T47D (cell line): Measurements from ENCODE around the gene MYO18B.

Experiments used
- DNase-seq, 2 experiments: peaks; one replicate each; pipeline versions ENCODE4 v3.0.0 to v3.0.0-alpha.2; 2011 to 2012; ENCODE audit warnings: low read depth in 1 of 2, low spot score in 1 of 2
- JUND ChIP-seq: IDR thresholded peaks from 2 replicates; pipeline ENCODE4 v1.6.1; 2012; ENCODE audit warnings: low read depth
- in situ Hi-C: cut with HindIII; loops from 2 replicates; pipeline ENCODE4 v1.10.0; 2016; ENCODE audit warnings: low sequenced_read_pairs, low pct_unique_long_range_greater_than_20kb

Gene MYO18B

DNA sequence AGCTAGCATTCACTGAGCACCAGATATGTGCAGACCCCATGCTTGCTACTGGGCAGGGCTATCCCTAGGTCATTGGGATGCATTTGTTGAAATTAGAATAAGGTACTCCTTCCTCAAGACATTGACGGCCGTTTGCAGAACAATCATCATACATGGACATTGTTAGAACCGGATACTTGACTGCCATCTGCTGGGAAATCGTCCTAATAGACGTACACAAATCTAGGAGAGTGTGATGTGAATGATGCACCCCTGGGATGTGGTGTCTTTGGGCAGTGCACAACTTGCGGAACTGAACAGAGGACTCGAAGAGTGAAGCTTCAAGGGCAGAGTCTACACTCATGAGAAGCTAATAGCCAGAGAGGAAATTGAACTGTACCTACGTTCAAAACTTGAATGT lies 35.9 kb downstream of the MYO18B start:
- TF ChIP-seq JUND = no peak
- in situ Hi-C loops = no loop called here
- peak; percentile 38 to 72 for DNase-seq

DNA sequence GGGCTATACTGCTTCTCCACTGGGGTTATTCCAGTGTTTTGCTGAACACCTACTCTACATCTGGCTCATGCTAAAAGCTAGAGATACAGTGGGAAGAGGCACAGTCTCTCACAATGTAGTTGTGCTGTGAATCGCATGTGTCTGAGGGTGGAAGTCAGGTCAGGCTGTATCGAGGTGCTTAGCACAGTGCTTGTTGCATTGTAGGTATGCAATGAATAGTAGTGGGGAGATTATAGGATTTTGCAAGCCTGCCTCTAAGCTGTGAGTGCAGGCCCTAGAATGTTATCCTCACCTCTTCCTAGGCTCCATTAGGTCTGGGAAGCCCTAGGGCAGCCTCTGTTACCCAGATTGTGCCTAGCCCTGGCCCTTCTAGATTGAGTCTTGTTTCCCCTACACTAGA lies 37.4 kb downstream of the MYO18B start:
- in situ Hi-C loops = no loop called here
- TF ChIP-seq JUND = no peak
- no peak for DNase-seq

DNA sequence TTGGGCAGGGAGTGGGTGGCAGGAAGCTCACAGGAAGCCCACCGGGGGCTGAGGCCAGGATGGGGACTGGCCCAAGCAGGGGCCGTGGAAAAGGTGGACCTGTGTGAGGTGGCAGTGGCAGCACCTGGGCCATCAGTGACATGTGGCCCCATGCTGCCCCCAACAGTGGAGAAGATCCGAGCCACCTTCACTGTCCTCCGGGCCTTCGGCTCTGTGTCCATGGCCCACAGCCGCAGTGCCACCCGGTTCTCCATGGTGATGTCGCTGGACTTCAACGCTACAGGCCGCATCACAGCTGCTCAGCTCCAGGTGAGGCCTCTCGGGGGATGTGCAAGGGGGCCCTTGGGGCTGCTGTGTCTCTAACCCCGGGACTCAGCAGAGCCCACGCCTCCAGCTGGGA lies 37.9 kb downstream of the MYO18B start:
- DNase-seq = no peak
- no peak for TF ChIP-seq JUND
- in situ Hi-C loops = no loop called here

DNA sequence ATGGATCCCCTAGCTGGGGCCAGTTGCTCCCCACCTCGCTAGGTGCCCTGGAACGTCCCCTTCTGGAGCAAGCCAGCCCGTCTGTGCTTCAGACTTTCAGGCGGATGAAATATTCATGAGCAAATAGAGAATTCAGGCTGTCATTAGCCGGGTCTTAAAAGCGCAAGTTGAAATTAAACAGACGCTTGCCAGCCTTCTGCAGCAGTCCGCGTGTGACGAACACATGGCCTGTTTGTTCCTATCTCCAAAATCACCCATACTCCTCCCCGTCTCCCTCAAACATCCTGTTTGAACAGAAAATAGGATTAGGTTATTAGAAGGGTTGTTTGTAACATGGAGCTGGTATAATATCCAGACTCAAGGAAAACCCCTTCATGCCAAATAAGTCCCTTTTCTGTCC lies 38.7 kb downstream of the MYO18B start:
- in situ Hi-C loops = no loop called here
- DNase-seq = no peak
- no peak for TF ChIP-seq JUND

DNA sequence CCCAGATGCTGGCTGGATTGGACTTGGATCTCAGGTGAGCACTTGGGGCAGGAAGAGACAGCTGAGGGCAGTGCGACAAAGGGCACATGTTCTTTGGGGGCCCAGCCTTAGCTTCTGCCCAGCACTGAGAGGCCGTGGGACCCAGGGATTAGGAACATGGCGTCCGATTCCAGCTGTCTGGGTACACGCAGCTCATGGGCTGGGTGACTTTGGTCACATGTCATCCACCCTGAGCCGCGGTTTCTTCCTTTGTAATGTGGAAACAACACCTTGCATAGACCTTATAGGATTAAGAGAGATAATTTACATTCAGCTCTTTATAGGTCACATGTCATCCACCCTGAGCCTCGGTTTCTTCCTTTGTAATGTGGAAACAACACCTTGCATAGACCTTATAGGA lies 39.8 kb downstream of the MYO18B start:
- no peak for DNase-seq
- in situ Hi-C loops = no loop called here
- TF ChIP-seq JUND = no peak

DNA sequence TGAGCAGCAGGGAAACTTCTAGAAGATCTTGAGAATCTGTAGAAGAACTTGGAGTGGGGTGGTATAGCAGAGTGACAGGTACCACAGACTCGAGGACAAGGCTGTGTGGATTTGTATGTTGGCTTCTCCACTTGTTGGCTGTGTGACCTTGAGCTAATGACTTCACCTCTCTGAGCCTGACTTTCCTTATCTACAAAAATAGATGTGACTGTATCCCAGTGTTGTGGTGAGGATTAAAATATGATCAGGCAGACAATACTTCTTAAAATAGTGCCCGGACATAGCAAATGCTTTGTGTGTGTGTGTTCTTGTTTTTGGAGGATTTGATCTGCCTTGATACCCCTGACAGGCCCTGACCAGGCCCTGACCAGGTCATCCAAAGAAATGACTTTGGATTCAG lies 40.8 kb downstream of the MYO18B start:
- DNase-seq = no peak
- TF ChIP-seq JUND = no peak
- in situ Hi-C loops = no loop called here

DNA sequence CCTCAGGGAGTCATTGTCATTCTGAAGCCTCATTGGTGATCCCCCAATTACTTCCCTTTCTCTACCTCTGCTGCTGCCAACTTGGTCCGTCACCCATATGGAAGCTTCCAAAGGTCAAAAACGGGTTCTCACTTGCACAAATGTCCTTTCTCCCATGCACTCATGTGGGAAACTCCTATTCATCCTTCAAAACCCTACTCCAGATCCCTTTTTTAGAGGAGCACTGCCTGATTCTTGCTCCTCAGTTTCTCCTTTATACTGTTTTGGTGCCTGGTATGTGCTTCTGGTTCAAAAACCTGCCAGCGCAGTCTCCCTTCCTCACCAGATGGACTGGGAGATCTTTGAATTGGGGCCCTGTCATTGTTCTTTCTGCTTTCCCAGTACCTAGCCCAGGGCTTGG lies 41.9 kb downstream of the MYO18B start:
- DNase-seq = no peak
- TF ChIP-seq JUND = no peak
- in situ Hi-C loops = no loop called here

DNA sequence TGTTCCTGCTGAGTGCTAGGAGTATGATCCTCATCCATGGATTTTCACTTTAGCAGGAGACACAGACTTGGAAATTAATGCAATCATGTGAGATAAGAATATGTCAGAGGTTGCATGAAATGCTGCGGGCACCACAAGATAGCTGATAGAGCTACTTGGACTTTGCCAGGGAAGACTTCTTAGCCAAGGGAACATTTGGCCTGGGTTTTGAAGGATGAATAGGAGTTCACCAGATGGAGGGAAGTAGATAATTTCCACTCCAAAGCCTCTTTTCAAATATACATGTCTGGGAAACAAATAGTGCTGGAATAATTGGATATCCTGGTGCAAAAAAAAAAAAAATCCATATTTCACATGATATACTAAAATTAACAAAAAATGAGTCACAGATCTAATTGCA lies 44.2 kb downstream of the MYO18B start:
- in situ Hi-C loops = no loop called here
- no peak for DNase-seq
- no peak for TF ChIP-seq JUND

DNA sequence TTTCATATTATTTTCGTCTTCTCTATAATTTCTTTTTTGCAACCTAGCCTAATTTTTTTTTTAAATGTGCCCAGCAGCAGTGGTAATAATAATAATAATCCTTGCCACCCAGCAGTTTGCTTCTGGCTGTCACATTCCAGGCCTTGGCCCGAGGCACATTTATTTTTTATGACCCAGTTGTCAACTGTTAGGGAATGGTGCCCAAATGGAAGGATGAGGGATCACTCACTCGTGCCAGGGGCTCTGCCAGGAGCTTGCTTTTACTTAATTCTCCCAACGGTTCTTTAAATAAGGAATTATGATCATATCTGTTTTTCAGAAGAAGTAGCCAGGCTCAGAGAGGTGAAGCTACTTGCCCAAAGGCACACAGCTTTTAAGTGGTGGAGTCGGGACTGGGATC lies 49.6 kb downstream of the MYO18B start:
- TF ChIP-seq JUND = no peak
- no peak for DNase-seq
- in situ Hi-C loops = no loop called here

DNA sequence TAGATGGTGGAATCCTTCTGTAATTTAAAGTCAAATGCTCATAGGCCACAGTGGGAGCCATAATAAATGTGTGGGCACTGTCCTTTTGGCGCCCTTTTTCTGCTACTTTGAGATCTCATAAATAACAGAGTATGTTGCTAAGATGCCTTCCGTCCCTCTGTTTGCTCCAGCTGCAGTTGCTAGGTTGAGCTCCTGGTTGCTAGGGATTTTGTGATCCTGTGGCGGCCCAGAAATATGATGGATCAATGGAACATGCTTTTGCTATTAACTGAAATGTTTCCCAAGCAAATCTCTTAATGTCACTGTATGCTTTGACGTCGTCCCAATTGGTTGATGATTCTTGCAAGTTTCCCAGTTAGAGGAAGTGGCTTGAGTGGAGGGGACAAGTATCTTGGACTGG lies 53.5 kb downstream of the MYO18B start:
- in situ Hi-C loops = no loop called here
- no peak for TF ChIP-seq JUND
- no peak for DNase-seq

DNA sequence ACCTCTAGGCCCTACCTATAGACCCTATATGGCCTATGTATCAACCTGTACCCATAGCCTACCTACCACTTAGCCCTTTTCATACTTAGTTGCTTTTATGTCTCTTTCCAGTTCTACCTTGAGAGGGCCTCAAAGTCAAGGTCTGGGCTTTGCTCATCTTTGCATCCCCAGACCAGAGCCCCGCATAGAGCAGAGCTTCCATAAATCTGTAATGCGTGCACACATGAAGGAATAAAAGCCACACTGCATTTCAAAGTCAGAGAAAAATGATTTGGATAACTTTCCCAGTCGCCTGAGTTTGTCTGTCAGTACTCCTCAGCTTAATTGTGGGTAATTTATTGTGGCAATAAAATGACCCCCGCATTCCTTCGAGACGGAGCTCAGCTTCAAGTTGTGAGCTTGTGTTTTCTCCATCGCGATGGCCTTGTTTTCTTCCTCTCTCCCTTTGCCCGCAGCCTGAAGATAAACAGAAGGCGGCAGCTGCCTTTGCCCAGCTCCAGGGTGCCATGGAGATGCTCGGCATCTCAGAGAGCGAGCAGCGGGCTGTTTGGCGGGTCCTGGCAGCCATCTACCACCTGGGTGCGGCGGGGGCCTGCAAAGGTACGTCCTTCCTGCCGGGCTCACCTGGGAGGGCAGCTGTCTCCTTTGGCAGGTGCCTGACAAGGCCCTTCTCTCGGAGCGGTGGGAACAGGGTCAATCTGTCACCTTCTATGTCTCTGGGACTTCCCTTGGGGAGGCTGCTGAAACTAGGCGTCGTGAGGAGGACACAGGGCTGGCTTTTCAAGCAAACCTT lies 55.7 kb downstream of the MYO18B start:
- in situ Hi-C loops = no loop called here

DNA sequence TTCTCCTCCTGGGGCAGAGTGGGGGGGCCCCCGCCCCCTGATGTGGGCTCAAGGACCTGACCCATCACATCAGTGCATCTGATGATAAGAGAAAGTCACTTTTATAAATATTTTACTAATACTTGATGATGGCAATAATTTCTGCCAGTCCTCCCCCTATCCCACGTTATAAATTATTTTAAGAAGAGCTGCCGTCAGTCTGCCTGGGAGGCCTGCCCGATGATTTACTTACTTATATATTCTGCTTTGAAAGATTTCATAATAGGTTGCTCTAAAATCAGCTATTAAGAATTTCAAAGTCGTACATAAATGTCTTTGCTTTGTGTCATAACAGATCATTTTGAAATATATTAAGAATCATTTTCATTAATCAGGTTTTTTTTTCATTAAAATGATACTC lies 58.8 kb downstream of the MYO18B start:
- no peak for DNase-seq

More for the DNA sequence above, 55.7 kb downstream of the MYO18B start:
- DNase-seq = no peak
- TF ChIP-seq JUND = no peak

DNA sequence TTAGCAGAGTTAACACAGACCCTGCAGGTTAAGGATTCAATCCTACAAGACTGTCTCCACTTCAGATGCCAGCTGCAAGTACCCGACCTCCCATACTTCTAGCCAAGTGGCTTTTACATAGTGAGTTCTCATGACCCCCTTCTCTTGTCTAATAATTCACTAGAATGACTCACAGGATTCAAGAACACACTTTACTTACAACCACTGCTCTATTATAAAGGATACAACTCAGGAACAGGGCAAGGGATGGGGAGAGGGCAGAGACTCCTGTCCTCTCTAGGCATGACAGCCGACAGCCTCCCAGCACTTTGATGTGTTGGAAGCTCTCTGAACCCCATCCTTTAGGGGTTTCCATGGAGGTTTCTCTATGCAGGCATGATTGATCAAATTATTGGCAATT lies 60.0 kb downstream of the MYO18B start:
- in situ Hi-C loops = no loop called here
- no peak for TF ChIP-seq JUND
- DNase-seq = no peak

More for the DNA sequence above, 58.8 kb downstream of the MYO18B start:
- in situ Hi-C loops = no loop called here
- TF ChIP-seq JUND = no peak

DNA sequence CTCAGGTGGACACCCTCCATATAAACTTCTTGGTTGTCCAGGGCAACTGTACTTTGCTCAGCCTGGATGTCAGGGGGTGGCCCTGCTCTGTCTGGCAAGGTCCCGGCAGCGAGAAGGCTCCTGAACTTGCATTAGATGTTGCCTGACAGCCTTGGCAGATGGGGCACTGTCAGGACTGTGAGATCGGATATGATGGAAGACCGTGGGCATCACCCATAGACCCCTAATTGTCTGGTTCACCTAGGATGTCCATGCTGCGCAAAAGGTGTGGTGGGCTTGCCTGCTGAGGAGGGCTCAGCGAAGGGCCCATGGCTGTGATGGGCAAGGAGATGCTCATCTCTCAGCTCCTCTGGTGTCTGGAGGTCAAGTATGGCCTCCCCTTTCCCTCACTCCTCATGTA lies 62.7 kb downstream of the MYO18B start:
- in situ Hi-C loops = no loop called here
- DNase-seq = no peak
- TF ChIP-seq JUND = no peak
